Naive B cell (primary cell): Measurements from ENCODE around the gene LYL1. TPM values are rescaled to one million over a fixed set of nuclear protein-coding genes. Genes with fewer than 3 reads are reported as not detected.

Source experiments
- ATAC-seq, 2 donors: fragments of 150-1000 bp; cut with Tn5 transposase; 2 replicates each; pipeline ENCODE4 v1.10.0; 2021; ENCODE audit warnings: low read depth in 2 of 2, mild to moderate bottlenecking in 2 of 2, moderate library complexity in 2 of 2
- DNase-seq: peaks from one replicate; pipeline ENCODE4 v3.0.0; 2022
- H3K27ac Mint-ChIP-seq, 6 donors: one replicate each; pipeline ENCODE4 v1.8.0; 2020 to 2022; ENCODE audit warnings: mild to moderate bottlenecking in 6 of 6, mixed read lengths in 6 of 6, moderate library complexity in 5 of 6, inconsistent platforms in 2 of 6
- H3K27me3 Mint-ChIP-seq, 3 donors: one replicate each; pipeline ENCODE4 v1.8.0; 2021 to 2022; ENCODE audit warnings: mixed read lengths in 3 of 3, mild to moderate bottlenecking in 1 of 3
- H3K36me3 Mint-ChIP-seq, 2 donors: one replicate each; pipeline ENCODE4 v1.8.0; 2020 to 2022; ENCODE audit warnings: mixed read lengths in 2 of 2, inconsistent platforms in 1 of 2, mild to moderate bottlenecking in 1 of 2
- H3K4me1 Mint-ChIP-seq, 3 donors: one replicate each; pipeline ENCODE4 v1.8.0; 2020 to 2022; ENCODE audit warnings: mixed read lengths in 3 of 3, inconsistent platforms in 1 of 3, mild to moderate bottlenecking in 1 of 3, moderate library complexity in 1 of 3
- H3K4me3 Mint-ChIP-seq, 8 donors: one replicate each; pipeline ENCODE4 v1.8.0; 2020 to 2022; ENCODE audit warnings: mild to moderate bottlenecking in 8 of 8, mixed read lengths in 8 of 8, moderate library complexity in 8 of 8, inconsistent platforms in 2 of 8
- H3K9me3 Mint-ChIP-seq, 7 donors: one replicate each; pipeline ENCODE4 v1.8.0; 2020 to 2022; ENCODE audit warnings: mixed read lengths in 7 of 7, mild to moderate bottlenecking in 5 of 7, inconsistent platforms in 2 of 7, moderate library complexity in 1 of 7
- polyA plus RNA-seq, 6 donors: library from polyadenylated mRNA; unstranded; fragments of 300-500 nt; fragmentation: Illumina TruSeq; gene quantifications; one replicate each; pipeline ENCODE4 v1.2.3, GENCODE V29; 2021; ENCODE audit warnings: low read depth in 6 of 6

The LYL1 gene
- polyA plus RNA-seq, 6 donors from 2014 or later = 39.9 to 88.3 (median 50.8) TPM

GRCh38 chr19:13122275-13122878, 19.7 kb upstream of the LYL1 start:
- Mint-ChIP-seq H3K36me3 (no peaks in the 10 kb centered on the region), H3K4me3 (peak overlapping the region in 3 of 8 donors; percentile 3 to 77 (median 20)), H3K4me1 (peaks cover 32 to 51% (median 44%) of the 10 kb centered on the region in 3 donors), H3K27ac (peak overlapping the region in 2 of 6 donors; percentile 26 to 44), H3K27me3 (no peaks in the 10 kb centered on the region), H3K9me3 (no peaks in the 10 kb centered on the region)
- no peak for DNase-seq
- no peak for ATAC-seq

GRCh38 chr19:13121551-13122274, 19.1 kb upstream of the LYL1 start:
- no peak for DNase-seq
- no peak for ATAC-seq
- peak overlapping the region in 1 of 6 donors; percentile 26 for H3K27ac Mint-ChIP-seq
- peaks cover 36 to 55% (median 51%) of the 10 kb centered on the region in 3 donors for H3K4me1 Mint-ChIP-seq
- no peaks in the 10 kb centered on the region for H3K36me3 Mint-ChIP-seq
- H3K9me3 Mint-ChIP-seq = no peaks in the 10 kb centered on the region
- H3K4me3 Mint-ChIP-seq = peak overlapping the region in 3 of 8 donors; percentile 3 to 77 (median 20)
- no peaks in the 10 kb centered on the region for H3K27me3 Mint-ChIP-seq

- H3K4me1 Mint-ChIP-seq = peaks cover 40 to 62% (median 57%) of the 10 kb centered on the region in 3 donors
- H3K4me3 Mint-ChIP-seq = peak overlapping the region in 4 of 8 donors; percentile 51 to 95 (median 66)
- peak overlapping the region in 1 of 6 donors; percentile 6 for H3K27ac Mint-ChIP-seq
- ATAC-seq (no peak), DNase-seq (no peak)
- no peaks in the 10 kb centered on the region for H3K9me3 Mint-ChIP-seq
- no peaks in the 10 kb centered on the region for H3K27me3 Mint-ChIP-seq
- no peaks in the 10 kb centered on the region for H3K36me3 Mint-ChIP-seq
Measured at GRCh38 chr19:13120817-13121216, 18.2 kb upstream of the LYL1 start.

- Mint-ChIP-seq H3K27ac (no peak overlapping the region), H3K27me3 (no peaks in the 10 kb centered on the region), H3K9me3 (no peaks in the 10 kb centered on the region), H3K36me3 (no peaks in the 10 kb centered on the region), H3K4me3 (peak overlapping the region in 6 of 8 donors; percentile 57 to 95 (median 86)), H3K4me1 (peaks cover 43 to 70% (median 61%) of the 10 kb centered on the region in 3 donors)
- ATAC-seq (no peak), DNase-seq (no peak)
Measured at GRCh38 chr19:13120031-13120430, 17.4 kb upstream of the LYL1 start.

GRCh38 chr19:13119627-13120026, 17.0 kb upstream of the LYL1 start:
- peak overlapping the region in 3 of 6 donors; percentile 38 to 76 (median 72) for H3K27ac Mint-ChIP-seq
- H3K4me1 Mint-ChIP-seq = peaks cover 43 to 71% (median 61%) of the 10 kb centered on the region in 3 donors
- no peaks in the 10 kb centered on the region for H3K9me3 Mint-ChIP-seq
- H3K27me3 Mint-ChIP-seq = no peaks in the 10 kb centered on the region
- no peaks in the 10 kb centered on the region for H3K36me3 Mint-ChIP-seq
- DNase-seq (no peak), ATAC-seq (no peak)
- peak overlapping the region; percentile 77 to 95 (median 88) for H3K4me3 Mint-ChIP-seq

GRCh38 chr19:13118424-13119193, 16.0 kb upstream of the LYL1 start:
- Mint-ChIP-seq H3K4me3 (peak overlapping the region; percentile 77 to 95 (median 88)), H3K27me3 (no peaks in the 10 kb centered on the region), H3K36me3 (no peaks in the 10 kb centered on the region), H3K4me1 (peaks cover 43 to 71% (median 61%) of the 10 kb centered on the region in 3 donors), H3K9me3 (no peaks in the 10 kb centered on the region), H3K27ac (peak overlapping the region in 3 of 6 donors; percentile 60 to 88 (median 72))
- DNase-seq (peak; percentile 29), ATAC-seq (peak; percentile 1)

GRCh38 chr19:13117772-13118423, 15.2 kb upstream of the LYL1 start, which contains the start of gene NACC1:
TSS of gene NACC1 (plus strand) at chr19:13118264. CDS start at chr19:13135208, 16,944 bp downstream.
- Mint-ChIP-seq H3K36me3 (no peaks in the 10 kb centered on the region), H3K9me3 (no peaks in the 10 kb centered on the region), H3K27ac (peak within 1 kb of the TSS; percentile 30 to 97 (median 88)), H3K4me3 (peak within 1 kb of the TSS; percentile 88 to 99 (median 94)), H3K27me3 (no peaks in the 10 kb centered on the region), H3K4me1 (peaks cover 38 to 73% (median 56%) of the 10 kb centered on the region in 3 donors)
- peak; percentile 86 to 87 for ATAC-seq
- DNase-seq = peak; percentile 90

GRCh38 chr19:13117176-13117771, 14.6 kb upstream of the LYL1 start:
- peaks cover 36 to 70% (median 50%) of the 10 kb centered on the region in 3 donors for H3K4me1 Mint-ChIP-seq
- peak; percentile 3 to 16 for ATAC-seq
- DNase-seq = no peak
- H3K27me3 Mint-ChIP-seq = no peaks in the 10 kb centered on the region
- H3K27ac Mint-ChIP-seq = peak overlapping the region; percentile 30 to 97 (median 82)
- H3K4me3 Mint-ChIP-seq = peak overlapping the region; percentile 88 to 99 (median 94)
- no peaks in the 10 kb centered on the region for H3K36me3 Mint-ChIP-seq
- no peaks in the 10 kb centered on the region for H3K9me3 Mint-ChIP-seq

GRCh38 chr19:13116282-13117175, 13.9 kb upstream of the LYL1 start, which contains the start of gene TRMT1:
TSS of gene TRMT1 (minus strand) at chr19:13116740. CDS start at chr19:13116399, 341 bp downstream.
- DNase-seq = peak; percentile 89
- peak within 1 kb of the TSS; percentile 62 to 97 (median 86) for H3K27ac Mint-ChIP-seq
- H3K36me3 Mint-ChIP-seq = no peaks in the 10 kb centered on the region
- peaks cover 30 to 62% (median 43%) of the 10 kb centered on the region in 3 donors for H3K4me1 Mint-ChIP-seq
- H3K27me3 Mint-ChIP-seq = no peaks in the 10 kb centered on the region
- ATAC-seq = peak; percentile 63 to 65
- H3K4me3 Mint-ChIP-seq = peak within 1 kb of the TSS; percentile 88 to 99 (median 94)
- no peaks in the 10 kb centered on the region for H3K9me3 Mint-ChIP-seq

GRCh38 chr19:13115936-13116281, 13.3 kb upstream of the LYL1 start:
- no peaks in the 10 kb centered on the region for H3K27me3 Mint-ChIP-seq

GRCh38 chr19:13112555-13112954, 9.9 kb upstream of the LYL1 start:
- Mint-ChIP-seq H3K4me1 (peaks cover 11 to 39% (median 18%) of the 10 kb centered on the region in 3 donors), H3K4me3 (no peak overlapping the region), H3K9me3 (no peaks in the 10 kb centered on the region), H3K27ac (peak overlapping the region in 2 of 6 donors; percentile 24 to 60), H3K27me3 (no peaks in the 10 kb centered on the region), H3K36me3 (no peaks in the 10 kb centered on the region)
- ATAC-seq = no peak
- DNase-seq = no peak

More at GRCh38 chr19:13115936-13116281, 13.3 kb upstream of the LYL1 start:
- H3K4me1 Mint-ChIP-seq = peaks cover 27 to 56% (median 38%) of the 10 kb centered on the region in 3 donors
- peak overlapping the region; percentile 88 to 99 (median 94) for H3K4me3 Mint-ChIP-seq
- no peak for ATAC-seq
- no peaks in the 10 kb centered on the region for H3K36me3 Mint-ChIP-seq
- no peaks in the 10 kb centered on the region for H3K9me3 Mint-ChIP-seq
- peak overlapping the region in 4 of 6 donors; percentile 30 to 97 (median 64) for H3K27ac Mint-ChIP-seq
- no peak for DNase-seq
